Endothelial cell of umbilical vein (primary cell): Measurements from ENCODE around the gene THNSL1. TPM values are rescaled to one million over a fixed set of nuclear protein-coding genes. Genes with fewer than 3 reads are reported as not detected.

Experiments
- BruUV-seq: library from RNA; stranded (reverse); fragments of 400-500 nt; replicated peaks from 2 replicates; lab custom pipeline; 2021; lab: Mats Ljungman, UMichigan
- CTCF ChIA-PET: fragments of 300-600, 350-600 bp; sonication (Branson Sonifier 250); formaldehyde crosslinking; loops from one replicate; lab custom pipeline; 2021; ENCODE audit warnings: antibody characterized with exemption, inconsistent platforms; lab: Charles Lee
- POLR2A ChIA-PET: fragments of 300-600, 350-600 bp; sonication (Branson Sonifier 250); formaldehyde crosslinking; loops from one replicate; lab custom pipeline; 2021; ENCODE audit warnings: antibody characterized with exemption, inconsistent platforms; lab: Charles Lee
- DNase-seq: peaks from one replicate; pipeline ENCODE4 v3.0.0-alpha.2; 2011; ENCODE audit warnings: low read depth, low spot score
- FAIRE-seq: peaks from 2 replicates; lab custom pipeline; 2011; peaks lifted over from hg19 to GRCh38; lab: Jason Lieb, UNC
- H2AFZ ChIP-seq: 2 replicates; pipeline ENCODE4 v1.6.0; 2012; ENCODE audit warnings: low read depth, low read length, control low read depth, inconsistent platforms
- H3K27ac ChIP-seq: 2 replicates; pipeline ENCODE4 v1.5.1; 2011; ENCODE audit warnings: low read depth, mild to moderate bottlenecking, control low read depth, low read length, moderate library complexity; ENCODE audit not compliant: insufficient read depth
- H3K27me3 ChIP-seq, 2 experiments: 2 replicates each; pipeline versions ENCODE4 v1.6.0 to v1.6.1; 2011; ENCODE audit warnings: low read length in 2 of 2, mixed read lengths in 1 of 2; ENCODE audit not compliant: control insufficient read depth in 2 of 2, insufficient read depth in 2 of 2
- H3K36me3 ChIP-seq, 2 experiments: 2 replicates in 1 of 2; 3 replicates in 1 of 2; pipeline ENCODE4 v1.5.1; 2011; ENCODE audit warnings: low read length in 2 of 2, mild to moderate bottlenecking in 1 of 2, moderate library complexity in 1 of 2; ENCODE audit not compliant: control insufficient read depth in 2 of 2, insufficient read depth in 2 of 2; ENCODE audit errors: extremely low read depth in 1 of 2
- H3K4me1 ChIP-seq: 3 replicates; pipeline ENCODE4 v1.5.1; 2011; ENCODE audit warnings: mild to moderate bottlenecking, low read length; ENCODE audit not compliant: control insufficient read depth, insufficient read depth; ENCODE audit errors: extremely low read depth
- H3K4me2 ChIP-seq: 2 replicates; pipeline ENCODE4 v1.6.1; 2011; ENCODE audit warnings: low read length, control low read depth, mixed read lengths; ENCODE audit not compliant: insufficient read depth
- H3K4me3 ChIP-seq, 3 experiments: fragments of 200-600 bp in 1 of 3; sonication (generic), shearing (Covaris generic) in 1 of 3; replicated peaks in 1 of 3; 2 replicates each; pipeline ENCODE4 v1.5.1; 2011 to 2016; ENCODE audit warnings: control low read depth in 3 of 3, low read length in 3 of 3, mild to moderate bottlenecking in 2 of 3, inconsistent platforms in 1 of 3, low read depth in 1 of 3, moderate library complexity in 1 of 3; ENCODE audit not compliant: insufficient read depth in 1 of 3
- H3K79me2 ChIP-seq: 2 replicates; pipeline ENCODE4 v1.6.0; 2012; ENCODE audit warnings: low read length, inconsistent platforms; ENCODE audit not compliant: control insufficient read depth, insufficient read depth
- H3K9ac ChIP-seq: replicated peaks from 2 replicates; pipeline ENCODE3; 2011; ENCODE audit warnings: low read length, control low read depth; ENCODE audit not compliant: insufficient read depth; ENCODE audit errors: extremely low read depth
- H3K9me1 ChIP-seq: replicated peaks from 3 replicates; pipeline ENCODE4 v1.6.0; 2011; ENCODE audit warnings: mild to moderate bottlenecking, low read length; ENCODE audit not compliant: control insufficient read depth, insufficient read depth; ENCODE audit errors: extremely low read depth
- H3K9me3 ChIP-seq: replicated peaks from 2 replicates; pipeline ENCODE4 v1.5.1; 2012; ENCODE audit warnings: low read length, inconsistent platforms; ENCODE audit not compliant: control insufficient read depth, insufficient read depth
- H4K20me1 ChIP-seq: replicated peaks from 2 replicates; pipeline ENCODE3; 2011; ENCODE audit warnings: mild to moderate bottlenecking, low read length; ENCODE audit not compliant: control insufficient read depth, insufficient read depth; ENCODE audit errors: extremely low read depth
- CTCF ChIP-seq, 2 donors: IDR thresholded peaks; 1 replicate in 1 of 2; 2 replicates in 1 of 2; pipeline ENCODE4 v1.5.1; 2011; ENCODE audit warnings: low read length in 2 of 2, mild to moderate bottlenecking in 2 of 2, moderate library complexity in 2 of 2, control low read depth in 1 of 2, inconsistent platforms in 1 of 2, low read depth in 1 of 2; ENCODE audit not compliant: insufficient read depth in 1 of 2; ENCODE audit errors: extremely low read depth in 1 of 2
- EZH2 ChIP-seq: IDR thresholded peaks from 2 replicates; pipeline ENCODE4 v1.6.1; 2012; ENCODE audit warnings: borderline replicate concordance, low read depth, mild to moderate bottlenecking, moderate library complexity, low read length, inconsistent platforms; ENCODE audit not compliant: severe bottlenecking
- FOS ChIP-seq: IDR thresholded peaks from 2 replicates; pipeline ENCODE4 v1.6.1; 2011; ENCODE audit warnings: mild to moderate bottlenecking, low read length, moderate library complexity, borderline replicate concordance; ENCODE audit not compliant: insufficient read depth
- GATA2 ChIP-seq: IDR thresholded peaks from 2 replicates; pipeline ENCODE4 v1.7.0; 2011; ENCODE audit warnings: low read depth, mild to moderate bottlenecking, moderate library complexity, mixed read lengths, low read length; ENCODE audit not compliant: insufficient read length, insufficient read depth
- JUN ChIP-seq: IDR thresholded peaks from 2 replicates; pipeline ENCODE4 v1.6.1; 2011; ENCODE audit warnings: borderline replicate concordance, low read depth; ENCODE audit not compliant: insufficient read length, insufficient read depth
- MAX ChIP-seq: IDR thresholded peaks from 2 replicates; pipeline ENCODE4 v1.6.1; 2011; ENCODE audit not compliant: insufficient read depth, insufficient read length
- MYC ChIP-seq: IDR thresholded peaks from one replicate; pipeline ENCODE4 v1.6.1; 2011; ENCODE audit warnings: mild to moderate bottlenecking, low read depth, low read length
- POLR2A ChIP-seq: IDR thresholded peaks from 2 replicates; pipeline ENCODE4 v1.6.1; 2012; ENCODE audit warnings: low read depth, mild to moderate bottlenecking, control low read depth, low read length
- POLR2AphosphoS5 ChIP-seq: IDR thresholded peaks from 2 replicates; pipeline ENCODE4 v1.6.1; 2012; ENCODE audit warnings: low read depth, mild to moderate bottlenecking, control low read depth, low read length, moderate library complexity; ENCODE audit not compliant: insufficient read depth
- dilution Hi-C: fragments of 300-500 bp; cut with MboI; formaldehyde crosslinking; loops from one replicate; pipeline ENCODE4 v1.15.0; 2019; ENCODE audit warnings: low sequenced_read_pairs; ENCODE audit not compliant: extremely low pct_ligation_motif_present
- intact Hi-C: fragments of 100-400 bp; cut with micrococcal nuclease; formaldehyde crosslinking; loops from one replicate; pipeline ENCODE4 v1.10.0; 2022
- polyA plus RNA-seq, 4 experiments: library from polyadenylated mRNA; depleted of rRNA in 3 of 4; stranded (reverse) in 3 of 4; unstranded in 1 of 4; fragments of >200 nt; gene quantifications; 2 replicates each; pipeline versions ENCODE4 v1.2.1 to v1.2.3, GENCODE V29; 2011 to 2012; ENCODE audit warnings: missing spikeins in 1 of 4
- total RNA-seq: library from RNA; stranded (reverse); gene quantifications from 2 replicates; pipeline ENCODE4 v1.2.3, GENCODE V29; 2021

THNSL1 gene
- total and polyA plus RNA-seq, 2 donors (not counting 3 experiments of a cell fraction or from before 2014, with no cell fraction given), result 0.52 to 2.1 TPM

GRCh38 chr10:25038325-25038724 lies 21.9 kb downstream of the THNSL1 start:
- Histone ChIP-seq H2AFZ (no peak overlapping the region), H3K4me2 (no peak overlapping the region), H3K9me3 (no peaks in the 10 kb centered on the region), H3K4me3 (no peak overlapping the region), H3K27me3 (no peaks in the 10 kb centered on the region), H3K79me2 (no peaks in the 10 kb centered on the region), H3K4me1 (peaks cover 9% of the 10 kb centered on the region), H4K20me1 (no peaks in the 10 kb centered on the region), H3K9ac (no peak overlapping the region), H3K9me1 (no peaks in the 10 kb centered on the region), H3K36me3 (no peaks in the 10 kb centered on the region), H3K27ac (no peak overlapping the region)
- CTCF ChIA-PET, result interaction anchor here (0.9 to 1.8 kb wide), 3 partner anchors 8 to 421 kb away, joined by 3 to 8 read pairs (median 3); no protein-coding TSS in a partner anchor
- no peak for DNase-seq
- POLR2A ChIA-PET, result no interaction called here
- FAIRE-seq, result peak; percentile 21
- BruUV-seq, result no TSS peak
- TF ChIP-seq POLR2AphosphoS5 (no peak), MYC (no peak), FOS (no peak), CTCF (IDR thresholded peaks at IDR 0.05; ENCODE audit: extremely low read depth in 1 of 2, insufficient read depth in 1 of 2, low read depth in 1 of 2, low read length in 2 of 2) (no peak), JUN (no peak), GATA2 (no peak), MAX (no peak), POLR2A (no peak), EZH2 (no peak)
- dilution Hi-C loops, result no loop called here
- intact Hi-C loops, result no loop called here
